Body of pancreas (tissue), 4 donors: ENCODE measurements around the gene TEAD4.

Experiments
- CTCF ChIP-seq, 7 experiments: fragments of 450-650 bp in 4 of 7; fragments of 200-600 bp in 3 of 7; sonication (generic) in 3 of 7; IDR thresholded peaks; one replicate each; pipeline ENCODE4 v1.5.1; 2016 to 2019; ENCODE audit warnings: antibody characterized with exemption in 7 of 7
- POLR2A ChIP-seq, 3 donors: fragments of 450-650 bp; IDR thresholded peaks; one replicate each; pipeline ENCODE4 v1.6.1; 2016; ENCODE audit warnings: antibody characterized with exemption in 3 of 3, mild to moderate bottlenecking in 2 of 3

- no peak for TF ChIP-seq CTCF (IDR thresholded peaks at IDR 0.05)
- TF ChIP-seq POLR2A (IDR thresholded peaks at IDR 0.05): no peak
Measured at GRCh38 chr12:3019005-3019680, 59.9 kb downstream of the TEAD4 start.
